A549 (cell line): ENCODE measurements around the gene MMP25. TPM values are rescaled to one million over a fixed set of nuclear protein-coding genes. Genes with fewer than 3 reads are reported as not detected.

Source experiments
- ATAC-seq, 2 experiments: fragments of 200-7000 bp in 1 of 2; fragments of >200 bp in 1 of 2; cut with Nextera tagmentation in 1 of 2; cut with Tn5 transposase in 1 of 2; 3 replicates each; pipeline versions ENCODE4 v1.8.0 to v1.9.1; 2018 to 2020; ENCODE audit warnings: mild to moderate bottlenecking in 1 of 2, moderate library complexity in 1 of 2
- CTCF ChIA-PET: fragments of 300-600 bp; sonication (Branson Sonifier 250); formaldehyde crosslinking; extraction: SDS; loops from one replicate; lab custom pipeline; 2021; ENCODE audit warnings: antibody characterized with exemption, inconsistent platforms; lab: Yijun Ruan, JAX
- POLR2A ChIA-PET: fragments of 350-600 bp; formaldehyde crosslinking; extraction: SDS; loops from one replicate; lab custom pipeline; 2021; ENCODE audit warnings: antibody characterized with exemption, inconsistent platforms; lab: Yijun Ruan, JAX
- DNase-seq, 2 experiments: peaks; one replicate each; pipeline versions ENCODE4 v3.0.0 to v3.0.0-alpha.2; 2011 to 2016; ENCODE audit warnings: low read depth in 1 of 2, low spot score in 1 of 2
- FAIRE-seq: peaks from 2 replicates; lab custom pipeline; 2011; peaks lifted over from hg19 to GRCh38; lab: Jason Lieb, UNC
- H3K27ac ChIP-seq, 2 experiments: fragments of >200 bp; sonication (Bioruptor Twin); formaldehyde crosslinking; 3 replicates each; pipeline ENCODE4 v1.5.1; 2016 to 2017
- H3K4me1 ChIP-seq: fragments of >200 bp; sonication (Bioruptor Twin); formaldehyde crosslinking; 3 replicates; pipeline ENCODE4 v1.6.1; 2016
- H3K4me2 ChIP-seq: fragments of >200 bp; sonication (Bioruptor Twin); formaldehyde crosslinking; 3 replicates; pipeline ENCODE4 v1.6.1; 2016
- H3K4me3 ChIP-seq: fragments of >200 bp; sonication (Bioruptor Twin); formaldehyde crosslinking; 3 replicates; pipeline ENCODE4 v1.5.1; 2016
- H3K9me3 ChIP-seq: fragments of >200 bp; sonication (Bioruptor Twin); formaldehyde crosslinking; 3 replicates; pipeline ENCODE4 v1.6.1; 2016
- BCL3 ChIP-seq: fragments of >200 bp; sonication (Bioruptor Twin); formaldehyde crosslinking; IDR thresholded peaks from 3 replicates; pipeline ENCODE4 v1.6.1; 2016
- BHLHE40 ChIP-seq: IDR thresholded peaks from 2 replicates; pipeline ENCODE4 v1.6.1; 2012; ENCODE audit warnings: low read depth, low read length, inconsistent platforms
- CBX8 ChIP-seq: fragments of 200-600 bp; sonication (generic); IDR thresholded peaks from 2 replicates; pipeline ENCODE4 v1.6.1; 2016
- CEBPB ChIP-seq, 2 experiments: fragments of >200 bp in 1 of 2; sonication (Bioruptor Twin) in 1 of 2; formaldehyde crosslinking in 1 of 2; IDR thresholded peaks; 2 replicates each; pipeline ENCODE4 v1.6.1; 2012 to 2016
- EHF ChIP-seq: fragments of 250-450 bp; sonication (Bioruptor Pico); IDR thresholded peaks from 2 replicates; pipeline ENCODE4 v1.5.0; 2020; ENCODE audit warnings: mild to moderate bottlenecking
- EHMT2 ChIP-seq: fragments of 200-600 bp; sonication (generic); IDR thresholded peaks from 2 replicates; pipeline ENCODE4 v1.6.1; 2016; ENCODE audit warnings: antibody characterized with exemption, low read depth, mild to moderate bottlenecking, moderate library complexity
- EP300 ChIP-seq, 2 experiments: fragments of >200 bp; sonication (Bioruptor Twin); formaldehyde crosslinking; IDR thresholded peaks; 2 replicates in 1 of 2; 3 replicates in 1 of 2; pipeline ENCODE4 v1.6.1; 2016 to 2017
- GATA3 ChIP-seq: IDR thresholded peaks from 2 replicates; pipeline ENCODE4 v1.6.1; 2012; ENCODE audit warnings: borderline replicate concordance
- JUN ChIP-seq, 2 experiments: fragments of >200 bp; sonication (Bioruptor Twin); formaldehyde crosslinking; IDR thresholded peaks; 2 replicates in 1 of 2; 3 replicates in 1 of 2; pipeline ENCODE4 v1.6.1; 2016 to 2017
- KDM1A ChIP-seq: fragments of 200-600 bp; sonication (generic); IDR thresholded peaks from 2 replicates; pipeline ENCODE4 v1.6.1; 2016; ENCODE audit warnings: low read depth, mild to moderate bottlenecking
- MAFK ChIP-seq: fragments of 450-650 bp; IDR thresholded peaks from 2 replicates; pipeline ENCODE4 v1.6.1; 2014; ENCODE audit not compliant: partially characterized antibody
- MAX ChIP-seq: IDR thresholded peaks from 2 replicates; pipeline ENCODE4 v1.6.1; 2012
- MAZ ChIP-seq: fragments of 150-350 bp; IDR thresholded peaks from 2 replicates; pipeline ENCODE4 v1.6.1; 2014; ENCODE audit warnings: antibody characterized with exemption, low read depth, low read length, borderline replicate concordance
- NPAS2 ChIP-seq: fragments of 250-450 bp; sonication (Bioruptor Pico); IDR thresholded peaks from 2 replicates; pipeline ENCODE4 v1.8.0; 2022; ENCODE audit warnings: mild to moderate bottlenecking, moderate library complexity, borderline replicate concordance
- PHF8 ChIP-seq: fragments of 200-600 bp; sonication (generic); IDR thresholded peaks from 2 replicates; pipeline ENCODE4 v1.6.1; 2016; ENCODE audit warnings: low read depth, mild to moderate bottlenecking, antibody characterized with exemption, moderate library complexity, borderline replicate concordance
- POLR2A ChIP-seq: IDR thresholded peaks from 2 replicates; pipeline ENCODE4 v1.6.1; 2012; ENCODE audit warnings: mild to moderate bottlenecking, low read length
- RARB ChIP-seq: fragments of 250-450 bp; sonication (Bioruptor Pico); IDR thresholded peaks from 2 replicates; pipeline ENCODE4 v1.8.0; 2021; ENCODE audit warnings: mild to moderate bottlenecking, moderate library complexity
- TFCP2L1 ChIP-seq: fragments of 250-450 bp; sonication (Bioruptor Pico); IDR thresholded peaks from 2 replicates; pipeline ENCODE4 v1.5.0; 2021; ENCODE audit warnings: mild to moderate bottlenecking
- ZC3H11A ChIP-seq: fragments of 450-650 bp; IDR thresholded peaks from 2 replicates; pipeline ENCODE4 v1.6.1; 2014; ENCODE audit warnings: antibody characterized with exemption, mild to moderate bottlenecking
- ZSCAN20 ChIP-seq: fragments of 250-450 bp; sonication (Bioruptor Pico); IDR thresholded peaks from 2 replicates; pipeline ENCODE4 v1.8.0; 2022; ENCODE audit warnings: mild to moderate bottlenecking, moderate library complexity
- WGBS: methylation state at CpG from one replicate; pipeline ENCODE4 v1.1.6; 2017; ENCODE audit errors: missing lambda C conversion rate; 5-methylcytosine and 5-hydroxymethylcytosine counted together
- polyA plus RNA-seq, 4 experiments: library from polyadenylated mRNA; depleted of rRNA in 3 of 4; stranded (reverse); fragments of >200 nt; fragmentation: RNase III in 1 of 4; extraction: RNeasy Plus Mini Kit Qiagen cat#74134 plus additional on column Dnase treatment in 1 of 4; gene quantifications; 2 replicates in 3 of 4; 3 replicates in 1 of 4; pipeline ENCODE4 v1.2.3, GENCODE V29; 2011 to 2017
- TF ChIP-seq, protein P1 (sequence below): IDR thresholded peaks from 2 replicates; pipeline ENCODE4 v1.6.1; 2012; ENCODE audit warnings: low read depth, borderline replicate concordance
- TF ChIP-seq, protein P2 (sequence below): fragments of 200-600 bp; sonication (generic); IDR thresholded peaks from 2 replicates; pipeline ENCODE4 v1.6.1; 2016; ENCODE audit warnings: antibody characterized with exemption, mild to moderate bottlenecking, moderate library complexity
- TF ChIP-seq, protein P3 (sequence below): fragments of 450-650 bp; IDR thresholded peaks from 2 replicates; pipeline ENCODE4 v1.6.1; 2014; ENCODE audit warnings: antibody characterized with exemption

Gene MMP25
- polyA plus RNA-seq, 2 of the 4 experiments (the other 2 are of a cell fraction): 0.04 to 0.31 TPM

- WGBS: 34% methylated on average over 32 of the region's 40 CpGs
Observed at GRCh38 chr16:3019594-3020246, 26.6 kb upstream of the MMP25 start.

DNA sequence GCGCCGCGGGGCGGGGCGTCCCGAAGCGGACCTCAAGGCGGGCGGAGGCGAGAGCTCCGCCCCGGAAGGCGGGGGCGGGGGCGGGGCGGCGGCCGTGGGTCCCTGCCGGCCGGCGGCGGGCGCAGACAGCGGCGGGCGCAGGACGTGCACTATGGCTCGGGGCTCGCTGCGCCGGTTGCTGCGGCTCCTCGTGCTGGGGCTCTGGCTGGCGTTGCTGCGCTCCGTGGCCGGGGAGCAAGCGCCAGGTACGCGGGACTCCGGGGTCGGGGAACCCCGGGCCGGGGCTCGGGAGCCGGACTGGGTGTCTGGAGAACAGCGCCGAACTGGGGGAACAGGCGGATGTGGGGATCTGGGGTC, 26.1 kb upstream of the MMP25 start, which contains the start of gene TNFRSF12A:
Gene TNFRSF12A (plus strand): TSS at position 122 of the 357 bp plus-strand sequence. CDS start 30 bp downstream, at position 152.
- DNase-seq (peak; percentile 64 to 82), FAIRE-seq (no peak), ATAC-seq (peak; percentile 2; a peak in 1 of 6 replicates)
- peak; percentile 79 to 95; a peak in 4 of 5 replicates for TF ChIP-seq JUN (IDR thresholded peaks at IDR 0.05)
- TF ChIP-seq BCL3: peak; percentile 94
- peak; percentile 93 for TF ChIP-seq POLR2A
- no peak for TF ChIP-seq RARB
- TF ChIP-seq EHMT2: no peak
- peak; percentile 74; the same call in 1 of the 2 replicates for TF ChIP-seq PHF8
- Histone ChIP-seq H3K27ac (peak within 1 kb of the TSS; percentile 98 to 100), H3K4me3 (peak within 1 kb of the TSS; percentile 93), H3K4me2 (peak within 1 kb of the TSS; percentile 89), H3K9me3 (no peaks in the 10 kb centered on the region), H3K4me1 (peaks cover 24% of the 10 kb centered on the region)
- ChIA-PET CTCF (interaction anchor here (0.8 to 6.6 kb wide), 8 partner anchors 10 to 182 kb away, joined by 3 to 112 read pairs (median 5); no protein-coding TSS in a partner anchor), POLR2A (interaction anchor here (0.7 to 6.2 kb wide), 15 partner anchors 8 to 152 kb away, joined by 3 to 107 read pairs (median 7); partner anchors contain the start of genes PAQR4 and PKMYT1)
- WGBS: no CpG with 5 or more reads among the region's 49 CpGs

More at GRCh38 chr16:3019594-3020246, 26.6 kb upstream of the MMP25 start:
- ATAC-seq (no peak), FAIRE-seq (no peak), DNase-seq (no peak)
- H3K27ac ChIP-seq: peak overlapping the region; percentile 98 to 100
- no peaks in the 10 kb centered on the region for H3K9me3 ChIP-seq
- peak overlapping the region; percentile 89 for H3K4me2 ChIP-seq
- POLR2A ChIA-PET: interaction anchor here (0.7 to 6.2 kb wide), 11 partner anchors 9 to 131 kb away, joined by 3 to 107 read pairs (median 8); partner anchors contain the start of genes PAQR4 and PKMYT1
- TF ChIP-seq BHLHE40 (no peak), ZC3H11A (peak; percentile 30; the same call in 1 of the 2 replicates)
- peaks cover 19% of the 10 kb centered on the region for H3K4me1 ChIP-seq
- CTCF ChIA-PET: interaction anchor here (1.0 to 6.6 kb wide), 6 partner anchors 10 to 59 kb away, joined by 4 to 112 read pairs (median 6); no protein-coding TSS in a partner anchor
- H3K4me3 ChIP-seq: peak overlapping the region; percentile 93

DNA sequence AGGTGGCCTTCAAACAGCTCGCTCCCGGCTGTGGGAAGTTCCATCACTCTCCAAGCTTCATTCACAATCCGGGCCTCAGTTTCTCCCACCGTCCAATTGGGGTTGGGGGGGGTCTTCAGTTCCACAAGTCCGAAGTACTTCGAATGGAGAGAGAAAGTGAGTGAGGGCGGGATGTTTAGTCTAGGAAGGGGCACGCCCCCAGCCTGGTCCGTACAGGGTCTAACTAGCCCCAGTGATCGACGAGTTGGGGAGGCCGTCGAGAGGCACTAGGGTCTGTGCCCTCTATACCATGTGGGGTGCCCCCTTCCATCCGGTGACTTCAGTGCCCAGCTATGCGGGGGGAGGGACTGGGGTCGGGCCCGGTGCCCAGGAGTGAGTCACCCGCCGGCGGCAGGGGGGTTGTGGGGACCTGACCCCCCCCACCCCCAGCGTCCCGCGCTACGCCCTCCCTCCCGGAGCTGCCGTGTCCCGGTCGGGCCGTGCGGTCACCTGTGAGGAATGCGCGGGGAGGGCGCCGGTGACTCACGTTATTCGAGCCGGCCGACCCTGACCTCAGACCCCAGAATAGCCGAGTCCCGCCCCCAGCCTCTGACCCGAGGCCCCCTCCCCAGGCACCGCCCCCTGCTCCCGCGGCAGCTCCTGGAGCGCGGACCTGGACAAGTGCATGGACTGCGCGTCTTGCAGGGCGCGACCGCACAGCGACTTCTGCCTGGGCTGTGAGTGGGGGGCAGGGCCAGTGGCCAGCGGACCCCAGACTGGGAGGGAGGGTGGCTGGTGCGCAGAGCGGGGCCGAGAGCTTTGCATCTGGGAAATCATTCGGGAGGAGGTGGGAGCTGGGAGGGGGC, 25.5 kb upstream of the MMP25 start:
- ChIA-PET CTCF (interaction anchor here (0.8 to 6.6 kb wide), 12 partner anchors 9 to 182 kb away, joined by 3 to 112 read pairs (median 4); no protein-coding TSS in a partner anchor), POLR2A (interaction anchor here (0.6 to 6.2 kb wide), 19 partner anchors 8 to 1561 kb away, joined by 3 to 107 read pairs (median 5); partner anchors contain the start of genes PAQR4 and PKMYT1)
- Histone ChIP-seq H3K4me2 (peak overlapping the region; percentile 89), H3K4me3 (peak overlapping the region; percentile 93), H3K4me1 (peaks cover 24% of the 10 kb centered on the region), H3K9me3 (no peaks in the 10 kb centered on the region), H3K27ac (peak overlapping the region; percentile 98 to 100)
- ATAC-seq: peak; percentile 9 to 46
- FAIRE-seq: no peak
- WGBS: 0% methylated on average over 16 of the region's 57 CpGs
- DNase-seq: peak; percentile 81 to 93
- TF ChIP-seq, protein P1, sequence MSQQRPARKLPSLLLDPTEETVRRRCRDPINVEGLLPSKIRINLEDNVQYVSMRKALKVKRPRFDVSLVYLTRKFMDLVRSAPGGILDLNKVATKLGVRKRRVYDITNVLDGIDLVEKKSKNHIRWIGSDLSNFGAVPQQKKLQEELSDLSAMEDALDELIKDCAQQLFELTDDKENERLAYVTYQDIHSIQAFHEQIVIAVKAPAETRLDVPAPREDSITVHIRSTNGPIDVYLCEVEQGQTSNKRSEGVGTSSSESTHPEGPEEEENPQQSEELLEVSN: peak; percentile 79
- TF ChIP-seq, protein P2, sequence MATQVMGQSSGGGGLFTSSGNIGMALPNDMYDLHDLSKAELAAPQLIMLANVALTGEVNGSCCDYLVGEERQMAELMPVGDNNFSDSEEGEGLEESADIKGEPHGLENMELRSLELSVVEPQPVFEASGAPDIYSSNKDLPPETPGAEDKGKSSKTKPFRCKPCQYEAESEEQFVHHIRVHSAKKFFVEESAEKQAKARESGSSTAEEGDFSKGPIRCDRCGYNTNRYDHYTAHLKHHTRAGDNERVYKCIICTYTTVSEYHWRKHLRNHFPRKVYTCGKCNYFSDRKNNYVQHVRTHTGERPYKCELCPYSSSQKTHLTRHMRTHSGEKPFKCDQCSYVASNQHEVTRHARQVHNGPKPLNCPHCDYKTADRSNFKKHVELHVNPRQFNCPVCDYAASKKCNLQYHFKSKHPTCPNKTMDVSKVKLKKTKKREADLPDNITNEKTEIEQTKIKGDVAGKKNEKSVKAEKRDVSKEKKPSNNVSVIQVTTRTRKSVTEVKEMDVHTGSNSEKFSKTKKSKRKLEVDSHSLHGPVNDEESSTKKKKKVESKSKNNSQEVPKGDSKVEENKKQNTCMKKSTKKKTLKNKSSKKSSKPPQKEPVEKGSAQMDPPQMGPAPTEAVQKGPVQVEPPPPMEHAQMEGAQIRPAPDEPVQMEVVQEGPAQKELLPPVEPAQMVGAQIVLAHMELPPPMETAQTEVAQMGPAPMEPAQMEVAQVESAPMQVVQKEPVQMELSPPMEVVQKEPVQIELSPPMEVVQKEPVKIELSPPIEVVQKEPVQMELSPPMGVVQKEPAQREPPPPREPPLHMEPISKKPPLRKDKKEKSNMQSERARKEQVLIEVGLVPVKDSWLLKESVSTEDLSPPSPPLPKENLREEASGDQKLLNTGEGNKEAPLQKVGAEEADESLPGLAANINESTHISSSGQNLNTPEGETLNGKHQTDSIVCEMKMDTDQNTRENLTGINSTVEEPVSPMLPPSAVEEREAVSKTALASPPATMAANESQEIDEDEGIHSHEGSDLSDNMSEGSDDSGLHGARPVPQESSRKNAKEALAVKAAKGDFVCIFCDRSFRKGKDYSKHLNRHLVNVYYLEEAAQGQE: 0 out of 2 replicates have a peak, but pooled peaks have one; percentile 16
- TF ChIP-seq CEBPB (IDR thresholded peaks at IDR 0.05) (0 out of 4 replicates have a peak, but pooled peaks of 1 of the 2 experiments have one; percentile 29), MAZ (0 out of 2 replicates have a peak, but pooled peaks have one; percentile 73), CBX8 (no peak), RARB (peak; percentile 63), GATA3 (peak; percentile 87), MAFK (no peak), MAX (peak; percentile 94), EHF (CRISPR knock-in tag) (peak; percentile 77; the same call in 1 of the 2 replicates), KDM1A (no peak), EP300 (IDR thresholded peaks at IDR 0.05) (peak; percentile 60 to 80; a peak in 3 of 5 replicates), ZSCAN20 (CRISPR knock-in tag) (no peak), NPAS2 (CRISPR knock-in tag) (no peak), TFCP2L1 (peak; percentile 97)
- TF ChIP-seq, protein P3, sequence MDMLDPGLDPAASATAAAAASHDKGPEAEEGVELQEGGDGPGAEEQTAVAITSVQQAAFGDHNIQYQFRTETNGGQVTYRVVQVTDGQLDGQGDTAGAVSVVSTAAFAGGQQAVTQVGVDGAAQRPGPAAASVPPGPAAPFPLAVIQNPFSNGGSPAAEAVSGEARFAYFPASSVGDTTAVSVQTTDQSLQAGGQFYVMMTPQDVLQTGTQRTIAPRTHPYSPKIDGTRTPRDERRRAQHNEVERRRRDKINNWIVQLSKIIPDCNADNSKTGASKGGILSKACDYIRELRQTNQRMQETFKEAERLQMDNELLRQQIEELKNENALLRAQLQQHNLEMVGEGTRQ: peak; percentile 44; the same call in 1 of the 2 replicates
